Glutamatergic neuron (in vitro differentiated cells): ENCODE measurements around the gene ZBTB1. TPM values are rescaled to one million over a fixed set of nuclear protein-coding genes. Genes with fewer than 3 reads are reported as not detected.

Experiments used
- DNase-seq: peaks from one replicate; pipeline ENCODE4 v3.0.0; 2022
- H3K27ac Mint-ChIP-seq: one replicate; pipeline ENCODE4 v1.8.0; 2020; ENCODE audit warnings: mild to moderate bottlenecking, mixed read lengths, inconsistent platforms; ENCODE audit not compliant: unreplicated experiment
- H3K27me3 Mint-ChIP-seq: one replicate; pipeline ENCODE4 v1.8.0; 2020; ENCODE audit warnings: mild to moderate bottlenecking, moderate library complexity, mixed read lengths, inconsistent platforms; ENCODE audit not compliant: unreplicated experiment
- H3K36me3 Mint-ChIP-seq: one replicate; pipeline ENCODE4 v1.8.0; 2020; ENCODE audit warnings: mild to moderate bottlenecking, mixed read lengths, inconsistent platforms; ENCODE audit not compliant: unreplicated experiment
- H3K4me1 Mint-ChIP-seq: one replicate; pipeline ENCODE4 v1.8.0; 2020; ENCODE audit warnings: mild to moderate bottlenecking, low read depth, mixed read lengths, inconsistent platforms; ENCODE audit not compliant: unreplicated experiment
- H3K4me3 Mint-ChIP-seq: one replicate; pipeline ENCODE4 v1.8.0; 2020; ENCODE audit warnings: mild to moderate bottlenecking, mixed read lengths, inconsistent platforms; ENCODE audit not compliant: unreplicated experiment
- H3K9me3 Mint-ChIP-seq: one replicate; pipeline ENCODE4 v1.8.0; 2020; ENCODE audit warnings: mild to moderate bottlenecking, moderate library complexity, mixed read lengths, inconsistent platforms; ENCODE audit not compliant: unreplicated experiment
- total RNA-seq: library from RNA; stranded (reverse); fragmentation: NEBNext Ultra II Directional; extraction: Animal tissue kit (Norgen Biotek cat#: 25700); gene quantifications from one replicate; pipeline ENCODE4 v1.2.1, GENCODE V29; 2021; ENCODE audit not compliant: unreplicated experiment
- TF ChIP-seq, protein P1 (sequence below): fragments of 200-600 bp; sonication (generic); IDR thresholded peaks from one replicate; pipeline ENCODE4 v1.5.0; 2021; ENCODE audit not compliant: partially characterized antibody, unreplicated experiment

ZBTB1 gene
- total RNA-seq, 1 donor from 2014 or later, result 16.6 TPM

DNA sequence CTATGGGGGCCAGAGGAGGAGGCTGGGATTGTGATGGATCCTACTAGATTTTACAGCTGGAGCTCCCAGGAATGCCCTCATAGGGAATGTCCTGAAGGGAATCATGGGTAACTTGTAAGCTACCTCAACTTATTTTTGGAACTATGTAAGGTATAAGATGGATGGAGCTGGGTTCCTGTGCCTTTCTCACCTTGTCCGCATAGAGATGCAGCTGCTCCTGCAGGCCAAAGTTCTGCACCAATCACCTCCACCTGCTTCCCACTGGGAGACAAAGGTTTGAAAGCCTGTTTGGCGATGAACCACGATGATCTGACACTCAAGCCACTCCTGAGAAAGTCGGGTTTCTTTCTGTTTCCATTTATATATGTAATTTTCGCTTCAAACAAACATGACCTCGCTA, 39.9 kb upstream of the ZBTB1 start:
- peaks cover 6% of the 10 kb centered on the region for H3K27me3 Mint-ChIP-seq
- no peak overlapping the region for H3K27ac Mint-ChIP-seq
- peak overlapping the region; percentile 92 for H3K4me3 Mint-ChIP-seq
- no peaks in the 10 kb centered on the region for H3K36me3 Mint-ChIP-seq
- no peak for DNase-seq
- H3K4me1 Mint-ChIP-seq, result no peaks in the 10 kb centered on the region
- TF ChIP-seq, protein P1, sequence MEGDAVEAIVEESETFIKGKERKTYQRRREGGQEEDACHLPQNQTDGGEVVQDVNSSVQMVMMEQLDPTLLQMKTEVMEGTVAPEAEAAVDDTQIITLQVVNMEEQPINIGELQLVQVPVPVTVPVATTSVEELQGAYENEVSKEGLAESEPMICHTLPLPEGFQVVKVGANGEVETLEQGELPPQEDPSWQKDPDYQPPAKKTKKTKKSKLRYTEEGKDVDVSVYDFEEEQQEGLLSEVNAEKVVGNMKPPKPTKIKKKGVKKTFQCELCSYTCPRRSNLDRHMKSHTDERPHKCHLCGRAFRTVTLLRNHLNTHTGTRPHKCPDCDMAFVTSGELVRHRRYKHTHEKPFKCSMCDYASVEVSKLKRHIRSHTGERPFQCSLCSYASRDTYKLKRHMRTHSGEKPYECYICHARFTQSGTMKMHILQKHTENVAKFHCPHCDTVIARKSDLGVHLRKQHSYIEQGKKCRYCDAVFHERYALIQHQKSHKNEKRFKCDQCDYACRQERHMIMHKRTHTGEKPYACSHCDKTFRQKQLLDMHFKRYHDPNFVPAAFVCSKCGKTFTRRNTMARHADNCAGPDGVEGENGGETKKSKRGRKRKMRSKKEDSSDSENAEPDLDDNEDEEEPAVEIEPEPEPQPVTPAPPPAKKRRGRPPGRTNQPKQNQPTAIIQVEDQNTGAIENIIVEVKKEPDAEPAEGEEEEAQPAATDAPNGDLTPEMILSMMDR, result no peak
- H3K9me3 Mint-ChIP-seq, result peaks cover 2% of the 10 kb centered on the region

DNA sequence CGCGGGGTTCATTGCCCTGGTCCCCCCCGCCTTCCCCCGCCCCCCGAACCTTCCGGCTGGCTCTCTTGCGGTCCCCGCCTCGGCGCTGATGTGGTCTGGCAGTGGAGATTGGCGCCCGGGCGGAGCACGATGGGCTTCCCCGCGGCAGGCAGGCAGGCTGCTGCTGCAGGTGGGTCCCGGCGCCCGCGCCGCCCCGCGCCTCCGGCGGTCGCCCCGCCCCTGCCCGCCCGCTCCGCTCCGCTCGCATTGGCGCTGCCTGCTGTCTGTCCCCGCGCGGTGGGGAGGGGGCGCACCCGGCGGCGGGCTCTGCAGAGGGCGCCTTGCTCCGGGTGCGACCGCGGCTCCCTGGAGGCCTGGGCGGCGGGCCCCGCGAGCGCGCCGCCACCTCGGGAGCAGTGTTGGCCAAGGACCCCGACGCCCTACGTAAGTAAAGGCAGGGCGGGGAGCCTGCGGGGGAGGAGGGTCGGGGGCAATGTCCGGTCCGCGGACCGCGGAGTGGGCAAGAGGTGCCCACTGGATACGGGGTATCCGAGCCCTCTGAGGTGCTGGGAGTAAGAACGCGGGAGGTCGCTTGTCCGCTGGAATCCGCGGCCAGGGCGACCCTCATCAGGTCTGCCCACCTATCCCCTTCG, 39.3 kb upstream of the ZBTB1 start, which contains the start of gene AKAP5:
Gene AKAP5, plus strand, starts transcription at position 309 of the 632 bp plus-strand sequence. CDS start 2,896 bp downstream, outside the sequence.
- Mint-ChIP-seq H3K4me3 (peak within 1 kb of the TSS; percentile 92), H3K27me3 (peaks cover 6% of the 10 kb centered on the region), H3K9me3 (peaks cover 2% of the 10 kb centered on the region), H3K36me3 (no peaks in the 10 kb centered on the region), H3K4me1 (no peaks in the 10 kb centered on the region), H3K27ac (no peak within 1 kb of the TSS)
- TF ChIP-seq, protein P1, result no peak
- peak; percentile 78 for DNase-seq

DNA sequence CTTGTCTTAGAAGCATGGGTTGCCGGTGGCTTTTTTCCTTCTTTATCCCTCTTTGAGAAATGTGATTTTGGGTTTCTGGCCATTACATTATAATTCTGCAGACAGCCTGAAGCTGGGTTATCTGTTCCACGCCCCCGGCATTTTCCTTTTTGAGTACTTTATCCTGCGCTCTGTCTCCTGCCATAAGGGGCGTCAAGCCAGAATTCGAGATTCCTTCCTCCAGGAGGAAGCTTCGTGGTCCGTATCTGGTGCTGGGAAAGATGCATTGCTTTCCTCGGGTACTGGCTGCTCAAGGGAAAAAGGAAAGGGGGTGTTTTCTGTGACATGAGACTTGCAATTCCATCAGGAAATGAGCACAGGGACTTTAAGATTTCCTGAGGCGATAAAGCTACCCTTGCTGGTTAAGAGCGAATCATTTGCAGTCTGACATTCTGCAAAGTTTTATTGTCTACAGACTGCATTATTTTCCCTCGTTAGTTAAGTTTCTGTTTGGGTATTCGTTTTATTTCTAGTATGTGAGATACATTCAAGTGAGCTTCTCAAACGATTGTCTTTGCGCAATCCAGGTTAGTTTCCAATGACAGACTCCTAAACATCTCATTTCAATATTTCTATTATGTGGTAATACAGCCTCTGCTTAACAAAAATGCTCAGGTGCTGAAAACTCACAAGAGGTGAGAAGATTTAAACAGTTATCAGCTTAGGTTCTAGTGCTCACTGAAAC, 38.6 kb upstream of the ZBTB1 start:
- Mint-ChIP-seq H3K27me3 (peaks cover 6% of the 10 kb centered on the region), H3K4me3 (peak overlapping the region; percentile 79), H3K36me3 (no peaks in the 10 kb centered on the region), H3K4me1 (no peaks in the 10 kb centered on the region), H3K27ac (no peak overlapping the region), H3K9me3 (peaks cover 2% of the 10 kb centered on the region)
- TF ChIP-seq, protein P1, result no peak
- no peak for DNase-seq

DNA sequence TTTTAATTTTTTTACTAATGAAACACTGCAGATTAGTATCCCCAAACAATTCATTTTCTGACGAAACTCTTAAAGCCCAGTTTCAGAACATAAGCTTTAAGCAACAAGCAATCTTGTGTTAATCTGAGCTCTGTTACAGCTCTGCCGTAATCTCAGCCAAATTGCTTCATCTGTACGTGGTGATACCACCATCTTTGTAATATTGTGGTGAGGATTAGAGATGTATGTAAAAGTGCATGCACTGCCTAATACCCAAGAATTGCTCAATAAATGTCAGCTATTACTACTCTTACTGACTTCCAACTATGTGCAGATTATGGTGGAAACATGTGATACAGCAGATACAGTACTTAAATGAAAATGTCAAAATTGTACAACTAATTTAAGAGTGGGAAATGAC, 37.5 kb upstream of the ZBTB1 start:
- peaks cover 2% of the 10 kb centered on the region for H3K9me3 Mint-ChIP-seq
- no peaks in the 10 kb centered on the region for H3K4me1 Mint-ChIP-seq
- no peaks in the 10 kb centered on the region for H3K36me3 Mint-ChIP-seq
- no peak for DNase-seq
- TF ChIP-seq, protein P1, result no peak
- peaks cover 6% of the 10 kb centered on the region for H3K27me3 Mint-ChIP-seq
- H3K27ac Mint-ChIP-seq, result no peak overlapping the region
- H3K4me3 Mint-ChIP-seq, result no peak overlapping the region

DNA sequence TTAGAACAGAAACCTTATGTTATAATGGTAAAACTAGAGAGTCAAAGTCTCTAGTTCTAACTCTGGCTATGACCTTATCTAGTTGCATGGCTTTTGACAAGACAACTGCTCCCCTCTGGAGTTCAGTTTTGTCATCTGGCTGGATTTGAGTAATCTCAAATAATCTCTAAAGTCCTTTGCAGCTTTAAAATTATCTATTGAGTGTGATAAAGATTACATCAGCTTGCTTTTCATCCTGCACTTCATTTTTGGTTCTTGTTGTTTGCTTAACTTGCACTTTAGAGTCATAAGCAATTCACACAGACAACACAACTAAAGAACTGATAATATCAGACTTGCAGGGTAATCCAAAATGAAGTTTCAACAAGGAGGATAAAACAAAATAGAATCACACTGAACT, 37.0 kb upstream of the ZBTB1 start:
- peaks cover 6% of the 10 kb centered on the region for H3K27me3 Mint-ChIP-seq
- H3K4me1 Mint-ChIP-seq, result no peaks in the 10 kb centered on the region
- no peak for DNase-seq
- no peaks in the 10 kb centered on the region for H3K36me3 Mint-ChIP-seq
- TF ChIP-seq, protein P1, result no peak
- H3K27ac Mint-ChIP-seq, result no peak overlapping the region
- peaks cover 2% of the 10 kb centered on the region for H3K9me3 Mint-ChIP-seq
- H3K4me3 Mint-ChIP-seq, result no peak overlapping the region
